SHP77 treated with DMSO at 0.1 percent for 48 hours (cell line): ENCODE measurements around the gene UPK3BL2.
"Not testable (repeated sequence)": the region's sequence is repeated elsewhere in the genome, so short reads cannot be mapped to it uniquely, and the experiment has no call there.

Experiments
- DNase-seq: peaks from one replicate; lab custom pipeline; 2025; lab: John Stamatoyannopoulos, UW

Gene UPK3BL2

GRCh38 chr7:102543596-102543995, at the start of gene UPK3BL2:
Gene UPK3BL2, minus strand, starts transcription at chr7:102543696. Its CDS starts 60 bp downstream, at chr7:102543636.
- DNase-seq = not testable (repeated sequence)

- not testable (repeated sequence) for DNase-seq
Measured at GRCh38 chr7:102592477-102593019, 49.1 kb upstream of the UPK3BL2 start.

- not testable (repeated sequence) for DNase-seq
Measured at GRCh38 chr7:102589857-102590256, 46.4 kb upstream of the UPK3BL2 start.

- DNase-seq = not testable (repeated sequence)
Measured at GRCh38 chr7:102583495-102583894, 40.0 kb upstream of the UPK3BL2 start.

GRCh38 chr7:102581722-102582121, 38.2 kb upstream of the UPK3BL2 start:
- DNase-seq = not testable (repeated sequence)

GRCh38 chr7:102578486-102578885, 35.0 kb upstream of the UPK3BL2 start:
- DNase-seq = not testable (repeated sequence)

- not testable (repeated sequence) for DNase-seq
Measured at GRCh38 chr7:102577315-102578240, 34.1 kb upstream of the UPK3BL2 start.

GRCh38 chr7:102576363-102576762, 32.9 kb upstream of the UPK3BL2 start:
- DNase-seq = not testable (repeated sequence)

- DNase-seq = not testable (repeated sequence)
Measured at GRCh38 chr7:102574607-102575006, 31.1 kb upstream of the UPK3BL2 start.

GRCh38 chr7:102572261-102573239, 29.1 kb upstream of the UPK3BL2 start, which contains the start of gene POLR2J3:
Gene POLR2J3, minus strand, starts transcription at chr7:102572583. Its CDS starts 62 bp downstream, at chr7:102572521.
- not testable (repeated sequence) for DNase-seq

GRCh38 chr7:102568620-102569019, 25.1 kb upstream of the UPK3BL2 start:
- not testable (repeated sequence) for DNase-seq

GRCh38 chr7:102550808-102551422, 7.4 kb upstream of the UPK3BL2 start, which contains the start of gene SPDYE2:
Gene SPDYE2, plus strand, starts transcription at chr7:102551226. Its CDS starts 2,030 bp downstream, at chr7:102553256.
- not testable (repeated sequence) for DNase-seq

- DNase-seq = not testable (repeated sequence)
Measured at GRCh38 chr7:102546353-102546752, 2.9 kb upstream of the UPK3BL2 start.

GRCh38 chr7:102545288-102545687, 1.8 kb upstream of the UPK3BL2 start:
- not testable (repeated sequence) for DNase-seq

GRCh38 chr7:102544372-102544771, 876 bp upstream of the UPK3BL2 start:
- DNase-seq = not testable (repeated sequence)

GRCh38 chr7:102542771-102543170, 725 bp downstream of the UPK3BL2 start:
- not testable (repeated sequence) for DNase-seq

GRCh38 chr7:102542083-102542482, 1.4 kb downstream of the UPK3BL2 start:
- not testable (repeated sequence) for DNase-seq

- DNase-seq = not testable (repeated sequence)
Measured at GRCh38 chr7:102540604-102541003, 2.9 kb downstream of the UPK3BL2 start.

- not testable (repeated sequence) for DNase-seq
Measured at GRCh38 chr7:102535062-102535615, 8.4 kb downstream of the UPK3BL2 start.

- DNase-seq = not testable (repeated sequence)
Measured at GRCh38 chr7:102532127-102532526, 11.4 kb downstream of the UPK3BL2 start.

GRCh38 chr7:102531583-102531982, 11.9 kb downstream of the UPK3BL2 start:
- DNase-seq = not testable (repeated sequence)
